HG03558 (cell line): ENCODE data around the gene SLC9C2.
"Not testable (repeated sequence)": the region's sequence is repeated elsewhere in the genome, so short reads cannot be mapped to it uniquely, and the experiment has no call there.

ENCODE experiments used
- ATAC-seq: cut with Tn5 transposase; IDR thresholded peaks from one replicate; pipeline ENCODE4 v1.9.1; 2021; ENCODE audit warnings: moderate number of reproducible peaks; ENCODE audit not compliant: unreplicated experiment; ENCODE audit errors: extremely low read depth

SLC9C2 gene

DNA sequence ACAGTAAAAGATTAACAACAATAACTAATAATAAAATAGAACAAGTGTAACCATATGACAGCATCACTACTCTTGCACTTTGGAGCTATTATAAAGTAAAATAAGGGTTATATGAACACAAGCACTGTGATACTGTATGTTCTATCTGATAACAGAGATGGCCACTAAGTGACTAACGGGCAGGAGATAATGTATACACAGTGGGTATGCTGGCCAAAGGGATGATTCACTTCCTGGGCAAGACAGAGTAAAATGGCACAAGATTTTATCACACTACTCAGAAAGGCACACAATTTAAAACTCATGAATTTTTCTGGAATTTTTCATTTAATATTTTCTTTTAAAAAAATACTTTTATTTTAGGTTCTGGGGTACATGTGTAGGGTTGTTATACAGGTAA lies 12.3 kb downstream of the SLC9C2 start:
- ATAC-seq: no peak

DNA sequence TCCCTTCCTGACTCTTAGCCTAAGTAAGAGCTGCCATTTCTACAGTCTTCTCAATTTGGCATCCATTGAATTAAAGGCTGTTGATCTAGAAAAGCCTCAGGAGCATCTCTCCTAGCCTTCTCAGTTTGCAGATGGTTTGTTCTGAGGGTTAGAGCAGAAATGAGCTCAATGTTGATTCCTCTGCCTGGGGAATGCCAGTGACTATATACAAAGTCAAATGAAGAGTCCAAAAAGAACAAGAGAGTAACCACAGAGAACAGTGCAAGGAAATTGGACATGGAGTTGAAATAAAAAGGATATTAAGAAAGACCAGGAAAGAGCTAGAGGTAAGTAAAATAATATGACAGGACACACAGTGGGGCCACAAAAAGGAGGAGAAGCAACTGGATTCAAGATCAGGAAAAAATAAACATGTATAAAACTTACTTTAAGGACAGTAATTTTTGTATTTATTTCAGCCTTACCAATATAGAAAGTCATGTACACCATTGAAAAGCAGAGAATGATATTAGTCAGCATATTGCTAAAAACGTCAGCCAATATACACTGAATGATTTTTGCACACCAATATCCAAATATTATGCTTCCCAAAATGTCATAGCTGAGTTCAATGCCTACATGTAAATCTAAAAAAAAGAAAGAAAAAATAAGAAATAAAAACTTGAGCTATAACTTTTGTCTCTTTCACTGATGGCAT lies 21.3 kb downstream of the SLC9C2 start:
- ATAC-seq: no peak

DNA sequence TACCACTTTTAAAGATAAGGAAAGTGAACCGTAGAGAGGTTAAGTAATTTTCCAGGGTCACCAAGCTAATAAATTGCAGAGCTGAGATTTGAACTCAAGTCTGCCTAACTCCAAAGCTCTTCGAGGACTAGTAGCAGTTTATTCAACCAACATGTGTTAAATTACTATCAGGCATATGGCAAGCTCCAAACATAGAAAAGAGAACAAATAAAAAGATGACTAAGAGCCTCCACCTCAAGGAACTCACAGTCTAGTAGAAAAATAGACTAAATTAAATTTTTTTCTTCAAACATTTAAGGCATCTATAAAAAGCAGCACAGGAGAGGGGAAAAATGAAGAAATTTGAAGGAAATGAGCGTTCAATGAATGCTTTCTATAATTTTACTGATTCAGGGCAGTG lies 22.2 kb downstream of the SLC9C2 start:
- no peak for ATAC-seq

DNA sequence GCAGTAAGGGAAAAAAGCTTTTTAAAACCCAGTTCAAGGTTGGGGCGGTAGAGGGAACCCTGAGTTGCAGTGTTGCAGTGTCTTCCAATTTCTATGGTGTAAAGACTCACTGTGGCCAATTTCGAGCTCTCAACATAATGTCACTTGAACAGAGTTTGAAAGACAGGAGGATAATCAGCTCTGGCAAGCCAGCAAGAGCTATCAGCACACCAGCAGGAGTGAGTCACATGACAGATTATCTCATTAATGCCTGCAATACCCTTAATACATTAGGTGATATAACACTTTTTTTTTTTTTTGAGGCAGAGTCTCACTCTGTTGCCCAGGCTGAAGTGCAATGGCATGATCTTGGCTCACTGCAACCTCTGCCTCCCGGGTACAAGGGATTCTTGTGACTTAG lies 22.8 kb downstream of the SLC9C2 start:
- no peak for ATAC-seq

DNA sequence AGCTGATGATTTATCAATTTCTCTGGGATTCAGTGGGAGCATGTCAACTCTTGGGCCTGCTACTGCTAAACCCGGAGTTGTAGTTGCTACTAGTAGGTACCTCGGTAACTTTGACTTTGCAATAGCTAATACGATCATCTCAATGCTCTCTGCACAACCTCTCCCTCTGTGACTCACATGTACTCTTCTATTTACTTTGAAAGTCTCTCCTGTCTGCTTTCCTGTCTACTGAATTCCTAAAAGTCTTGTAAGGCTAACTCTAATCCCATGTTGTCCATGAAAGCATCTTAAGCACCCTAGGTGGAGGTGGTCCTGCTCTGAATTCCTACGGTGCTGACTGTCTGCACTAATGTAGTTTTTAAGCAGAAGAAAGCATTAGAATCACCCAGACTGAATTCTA lies 29.3 kb downstream of the SLC9C2 start:
- no peak for ATAC-seq

DNA sequence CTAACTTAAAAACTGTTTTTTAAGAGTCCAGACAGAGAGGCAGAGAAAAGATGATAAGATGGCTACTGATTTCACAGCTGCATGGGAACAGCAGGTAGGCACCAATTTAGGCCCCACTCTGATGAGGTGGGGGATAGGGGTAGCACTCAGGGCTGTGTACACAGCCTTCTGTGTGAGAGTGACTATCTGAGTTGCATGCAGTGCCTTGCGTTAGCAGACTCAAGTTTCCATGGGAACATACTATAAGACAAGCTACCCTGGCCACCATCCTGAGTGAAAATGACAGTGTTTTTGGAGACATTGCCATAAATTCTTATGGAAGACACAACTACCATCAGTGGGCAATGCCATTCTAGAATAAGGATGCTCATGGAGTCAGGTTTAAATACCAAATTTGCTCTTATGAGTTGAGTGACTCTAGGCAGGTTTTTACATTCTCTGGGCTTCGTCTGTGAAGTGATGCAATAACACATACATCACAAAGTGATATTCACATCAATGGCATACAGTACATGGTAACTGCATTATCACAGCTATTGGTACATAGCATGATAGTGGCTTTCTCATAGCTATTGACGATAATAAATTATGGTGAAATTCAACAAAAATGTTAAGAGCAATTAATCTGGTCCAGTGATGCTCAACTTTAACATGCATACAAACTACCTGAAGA lies 30.5 kb downstream of the SLC9C2 start:
- ATAC-seq: no peak

DNA sequence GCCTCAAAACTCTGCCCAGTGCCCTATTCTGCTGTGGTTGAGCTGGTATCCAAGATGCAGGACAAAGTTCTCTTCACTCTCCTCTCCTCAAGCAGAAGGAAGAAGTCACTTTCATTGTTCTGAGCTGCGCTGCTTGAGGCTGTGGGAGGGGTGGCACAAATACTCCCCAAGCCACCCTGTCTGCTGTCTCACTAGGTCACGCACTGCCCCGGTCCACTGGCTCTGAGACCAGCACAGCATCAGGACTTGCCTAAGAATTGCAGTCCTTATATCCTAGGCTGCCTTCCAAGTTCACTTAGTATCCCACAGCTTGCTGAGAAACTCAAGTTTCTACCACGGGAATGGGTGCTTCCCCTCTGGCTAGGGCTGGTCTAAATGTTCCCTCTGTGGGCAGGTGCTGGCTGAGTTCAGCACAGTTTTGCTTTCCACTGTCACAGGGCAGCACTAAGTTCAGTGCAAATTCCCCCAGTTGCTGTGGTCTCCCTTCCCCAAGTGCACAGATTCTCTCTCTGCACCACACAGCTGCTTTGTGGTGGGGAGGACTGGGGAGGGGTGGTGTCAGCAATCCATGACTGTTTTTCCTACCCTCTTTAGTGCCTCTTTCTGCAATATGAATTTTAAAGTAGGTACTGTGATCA lies 32.4 kb downstream of the SLC9C2 start:
- peak; percentile 50 for ATAC-seq

DNA sequence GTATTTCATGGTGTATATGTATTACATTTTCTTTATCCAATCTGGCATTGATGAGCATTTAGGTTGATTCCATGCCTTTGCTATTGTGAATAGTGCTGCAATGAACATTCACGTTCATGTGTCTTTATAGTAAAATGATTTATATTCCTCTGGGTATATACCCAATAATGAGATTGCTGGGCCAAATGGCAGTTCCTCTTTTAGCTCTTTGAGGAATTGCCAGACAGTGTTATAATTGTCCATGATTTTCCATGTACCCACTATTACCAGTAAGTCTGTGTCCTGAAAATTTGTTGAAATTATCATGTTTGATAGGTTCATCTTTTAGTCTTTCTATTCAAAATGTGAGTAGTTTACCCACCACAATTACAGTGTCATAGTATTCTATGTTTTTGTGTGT lies 34.4 kb downstream of the SLC9C2 start:
- ATAC-seq: no peak

DNA sequence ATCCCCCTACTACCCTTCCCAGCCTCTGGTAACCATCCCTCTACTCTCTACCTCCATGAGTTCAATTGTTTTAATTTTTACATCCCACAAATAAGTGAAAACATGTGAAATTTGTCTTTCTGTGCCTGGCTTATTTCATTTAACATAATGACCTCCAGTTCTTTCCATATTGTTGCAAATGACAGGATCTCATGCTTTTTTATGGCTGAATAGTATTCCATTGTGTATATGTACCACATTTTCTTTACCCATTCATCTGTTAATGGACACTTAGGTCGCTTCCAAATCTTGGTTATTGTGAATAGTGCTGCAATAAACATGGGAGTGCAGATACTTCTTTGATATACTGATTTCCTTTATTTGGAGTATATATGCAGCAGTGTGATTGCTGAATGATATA lies 39.0 kb downstream of the SLC9C2 start:
- not testable (repeated sequence) for ATAC-seq

DNA sequence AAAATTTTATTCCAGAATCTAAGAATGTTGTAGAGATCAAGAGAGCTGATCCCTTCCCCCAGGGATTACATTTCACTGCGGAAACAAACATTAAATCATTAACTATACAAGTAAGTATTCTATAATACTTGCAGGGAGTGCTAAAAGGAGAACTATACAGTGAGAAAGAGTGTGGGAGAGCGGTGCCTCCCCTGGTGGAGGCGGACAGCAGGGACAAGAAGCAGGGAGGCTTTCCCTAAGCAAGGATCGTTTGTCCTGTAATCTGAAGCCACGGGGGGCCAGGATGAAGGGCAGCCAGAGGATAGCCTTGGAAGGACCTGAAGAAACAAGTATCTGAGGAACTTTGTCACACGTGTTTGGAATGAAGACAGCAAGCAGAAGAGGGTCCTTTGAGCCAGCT lies 40.1 kb downstream of the SLC9C2 start:
- no peak for ATAC-seq

DNA sequence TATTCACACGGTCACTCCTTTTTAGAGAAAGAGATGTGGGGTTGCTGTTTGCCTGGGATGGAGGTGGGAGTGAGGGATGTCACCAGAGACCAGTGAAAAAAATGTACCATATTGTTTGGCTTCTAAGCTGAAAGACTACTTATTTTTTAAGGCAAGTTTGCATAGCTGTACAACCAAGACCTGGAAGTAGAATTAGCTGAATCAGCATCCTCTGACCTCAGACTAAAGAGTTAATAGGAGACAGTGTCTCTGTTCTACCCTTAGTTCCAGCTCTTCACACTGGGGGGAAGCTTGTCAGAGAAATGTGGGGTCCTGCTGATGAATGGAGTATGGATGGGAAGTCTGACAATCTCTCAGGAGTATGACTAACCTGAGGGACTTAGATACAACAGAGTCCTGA lies 41.6 kb downstream of the SLC9C2 start:
- no peak for ATAC-seq

DNA sequence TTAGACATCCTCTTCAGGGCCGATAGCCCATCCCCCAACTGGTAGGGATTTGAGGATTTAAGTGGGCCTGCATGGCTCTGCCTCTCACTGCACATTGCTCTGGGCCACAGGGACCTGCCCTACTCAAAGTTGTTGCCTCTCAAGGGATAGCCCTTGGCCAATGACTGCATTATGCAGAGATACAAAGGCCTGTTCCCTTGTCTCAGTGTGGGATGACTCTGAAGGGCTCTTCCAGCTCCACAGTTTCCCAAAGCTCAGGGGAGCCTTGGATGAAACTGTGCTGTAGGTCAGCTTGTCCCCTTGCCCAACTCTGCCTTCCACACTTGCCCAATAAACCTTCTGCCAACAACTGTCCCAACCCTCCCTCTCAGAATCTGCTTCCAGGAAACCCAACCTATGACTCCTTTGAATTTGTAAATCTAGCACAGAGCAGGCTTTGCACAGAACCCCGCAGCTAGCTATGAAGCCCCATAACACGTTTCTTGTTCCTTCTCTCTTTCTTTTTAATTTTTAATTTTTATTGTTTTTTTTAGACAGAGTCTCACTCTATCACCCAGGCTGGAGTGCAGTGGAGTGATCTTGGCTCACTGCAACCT lies 42.5 kb downstream of the SLC9C2 start:
- ATAC-seq: no peak

DNA sequence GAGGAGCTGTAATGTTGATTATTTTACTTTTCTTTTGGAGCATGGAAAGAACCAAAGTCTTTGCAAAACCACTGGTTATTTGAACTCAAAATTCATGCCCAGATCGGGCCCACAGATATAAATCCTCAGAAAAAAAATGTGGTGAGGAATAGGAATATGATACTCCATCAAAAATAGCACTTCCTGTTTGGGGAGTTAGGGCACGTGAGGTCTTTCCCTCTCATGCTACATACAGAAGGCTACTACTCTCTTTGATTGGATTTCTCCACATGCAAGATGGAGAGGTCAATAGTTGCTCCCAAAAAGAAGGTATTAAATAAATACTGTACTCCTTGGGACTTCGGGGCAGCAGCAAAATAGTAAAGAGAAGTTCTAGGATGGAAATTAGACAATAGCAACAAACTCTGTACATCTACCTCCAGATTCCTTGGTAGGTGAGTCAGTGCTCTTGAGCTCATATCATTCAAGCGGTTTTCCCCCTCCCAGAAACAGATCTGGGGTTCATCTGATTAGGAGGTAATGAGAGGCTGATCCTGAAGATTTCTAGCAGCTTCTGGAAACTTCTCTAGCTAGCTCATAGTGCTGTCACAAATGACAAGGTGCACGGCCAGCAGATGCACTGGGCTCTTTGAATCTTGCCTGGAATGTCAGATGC lies 47.1 kb downstream of the SLC9C2 start:
- ATAC-seq: no peak

DNA sequence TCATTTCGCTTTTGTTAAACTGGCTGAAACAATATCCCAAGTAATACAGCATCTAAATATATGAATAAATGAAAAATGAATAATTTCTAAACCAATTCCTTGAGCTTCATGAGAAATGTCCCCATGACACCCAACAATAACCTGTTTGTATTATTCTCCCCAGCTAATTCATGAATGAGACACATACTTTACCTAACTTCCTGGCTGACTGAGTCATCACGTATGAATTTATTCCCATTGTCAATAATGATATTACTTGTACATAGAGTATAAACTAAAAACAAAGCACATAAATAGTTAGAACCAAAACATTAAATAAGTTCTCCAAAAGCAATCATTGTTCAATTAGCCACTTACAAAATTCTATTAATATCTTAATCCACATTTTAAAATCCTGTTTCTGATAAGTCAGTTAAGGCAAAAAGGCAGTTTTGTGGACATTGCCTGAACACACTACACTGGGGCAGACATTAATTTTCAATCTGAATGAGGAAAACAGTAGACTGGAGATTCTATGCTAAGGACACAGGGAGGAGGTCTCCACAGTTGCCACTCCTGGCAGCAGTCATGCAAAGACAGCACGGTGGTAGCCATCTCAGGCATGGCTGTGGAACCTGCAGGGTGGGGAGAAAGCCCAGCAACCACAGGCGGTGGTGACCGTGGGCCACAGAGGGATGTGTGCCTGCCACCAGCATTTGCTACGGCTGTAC lies 48.2 kb downstream of the SLC9C2 start:
- no peak for ATAC-seq

DNA sequence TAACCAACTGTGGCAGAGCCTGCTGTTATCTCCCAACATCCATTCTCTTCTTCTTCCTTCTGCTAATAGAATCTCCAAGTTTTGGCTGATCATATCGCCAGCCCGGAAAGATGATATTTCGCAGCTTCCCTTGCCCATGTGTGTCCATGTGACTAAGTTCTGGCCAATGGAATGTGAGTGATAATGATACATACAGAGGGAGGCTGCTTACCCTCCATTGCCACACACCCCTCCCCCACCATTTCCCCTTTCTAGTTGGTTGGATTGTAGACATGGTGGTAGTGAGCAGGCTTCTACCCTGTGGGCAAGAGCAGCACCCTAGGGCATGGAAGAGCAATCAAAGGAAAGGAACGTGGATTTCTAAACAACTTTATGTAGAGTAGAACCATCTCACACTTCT lies 48.8 kb downstream of the SLC9C2 start:
- ATAC-seq: no peak

DNA sequence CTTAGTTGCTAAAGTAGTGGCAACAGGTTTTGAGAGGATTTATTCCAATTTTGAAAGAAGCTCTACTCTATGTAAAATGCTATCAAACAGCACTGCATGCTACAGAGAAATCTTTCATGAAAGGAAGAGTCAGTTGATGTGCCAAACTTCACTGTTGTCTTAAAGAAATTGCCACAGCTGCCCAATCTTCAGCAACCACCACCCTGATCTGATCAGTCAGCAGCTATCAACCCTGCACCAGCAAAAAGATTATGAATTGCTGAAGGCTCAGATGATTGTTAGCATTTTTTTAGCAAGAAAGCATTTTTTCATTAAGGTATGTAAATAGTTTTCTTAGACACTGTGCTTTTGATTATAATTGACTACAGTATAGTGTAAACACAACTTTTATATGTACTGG lies 49.6 kb downstream of the SLC9C2 start:
- ATAC-seq: no peak

DNA sequence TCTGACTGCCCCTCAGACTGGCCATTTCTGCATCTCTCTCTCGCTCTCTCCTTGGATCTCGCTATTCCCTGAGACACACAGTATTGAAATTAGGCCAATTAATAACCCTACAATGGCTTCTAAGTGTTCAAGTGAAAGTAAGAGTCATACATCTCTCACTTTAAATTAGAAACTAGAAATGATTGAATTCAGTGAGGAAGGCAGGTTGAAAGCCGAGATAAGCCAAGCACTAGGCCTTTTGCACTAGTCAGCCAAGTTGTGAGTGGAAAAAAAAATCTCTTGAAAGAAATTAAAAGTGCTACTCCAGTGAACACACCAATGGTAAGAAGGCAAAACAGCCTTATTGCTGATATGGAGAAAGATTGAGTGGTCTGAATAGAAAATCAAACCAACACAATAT lies 51.2 kb downstream of the SLC9C2 start:
- ATAC-seq: no peak

DNA sequence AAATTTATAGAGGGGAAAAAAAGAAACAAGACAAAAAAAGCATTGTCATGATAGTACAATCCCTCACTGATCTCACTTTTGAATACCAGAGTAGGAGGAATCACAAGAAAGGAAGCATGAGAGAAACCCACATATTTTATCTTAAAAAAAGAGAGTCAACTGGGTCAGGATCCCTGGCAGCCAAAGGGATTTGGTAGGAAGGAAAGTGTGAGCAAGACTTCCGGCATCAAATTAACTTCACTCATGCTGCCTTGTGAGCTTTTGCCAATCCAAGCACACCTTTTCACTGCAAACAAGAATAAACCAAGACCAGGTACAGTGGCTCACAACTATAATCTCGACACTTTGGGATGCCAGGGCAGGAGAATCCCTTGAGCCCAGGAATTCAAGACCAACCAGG lies 53.1 kb downstream of the SLC9C2 start:
- ATAC-seq: no peak

DNA sequence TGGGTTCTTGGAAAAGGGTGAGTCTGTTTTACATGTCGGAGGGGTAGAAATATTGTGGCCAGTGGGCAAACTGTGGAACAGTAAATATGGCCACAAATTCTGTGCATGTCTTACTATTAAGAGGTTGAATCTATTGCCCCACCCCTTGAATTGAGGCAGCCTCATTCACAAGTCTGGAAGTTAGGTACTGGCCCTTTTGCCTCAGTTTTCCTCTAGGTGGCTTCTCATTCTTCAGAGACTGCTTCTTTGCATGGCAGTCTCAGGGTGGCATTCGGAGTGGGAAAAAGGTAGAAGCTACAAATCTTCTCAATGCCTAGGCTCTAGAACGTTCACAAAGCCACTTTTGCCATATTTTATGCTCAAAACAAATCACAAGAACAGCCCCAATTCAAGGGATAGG lies 57.2 kb downstream of the SLC9C2 start:
- ATAC-seq: no peak

DNA sequence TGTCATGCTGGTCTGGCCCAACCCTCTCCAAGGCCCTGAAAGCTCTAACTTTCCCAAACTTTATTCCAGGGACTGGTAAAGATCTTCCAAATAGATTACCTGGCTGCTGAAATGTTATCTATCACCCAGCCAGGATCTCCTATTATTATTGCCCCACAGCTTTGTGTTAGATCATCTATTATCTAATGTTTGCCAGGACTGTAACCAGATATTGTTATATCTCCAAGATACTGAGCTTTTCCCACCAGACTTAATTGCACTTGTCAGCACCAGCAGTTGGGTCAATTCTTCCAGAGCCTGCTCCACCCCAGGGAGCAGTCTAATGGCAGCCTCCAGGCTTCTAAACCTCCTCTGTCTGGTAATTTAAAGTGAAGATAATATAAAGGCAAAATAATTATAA lies 66.6 kb downstream of the SLC9C2 start:
- no peak for ATAC-seq
